ENCODE data around the gene CARS1.

Gene CARS1

GRCh38 chr11:3103076-3103475 lies 45.9 kb upstream of the CARS1 start:
- H3K27ac ChIP-seq (ENCODE audit: poor library complexity, severe bottlenecking): no peak overlapping the region
- no peaks in the 10 kb centered on the region for H3K27me3 ChIP-seq (ENCODE audit: insufficient read depth, poor library complexity, severe bottlenecking)
- H3K4me3 ChIP-seq (ENCODE audit: severe bottlenecking): no peak overlapping the region
- DNase-seq (ENCODE audit: low spot score): peak; percentile 48
- ATAC-seq (ENCODE audit: low read depth): no peak
- no peaks in the 10 kb centered on the region for H3K4me1 ChIP-seq (ENCODE audit: insufficient read depth, poor library complexity, severe bottlenecking)
- TF ChIP-seq CTCF (IDR thresholded peaks at IDR 0.05; ENCODE audit: poor library complexity, severe bottlenecking): no peak
- H3K9me3 ChIP-seq (ENCODE audit: severe bottlenecking): no peaks in the 10 kb centered on the region
- H3K36me3 ChIP-seq (ENCODE audit: low read depth): no peaks in the 10 kb centered on the region

- Histone ChIP-seq H3K27me3 (ENCODE audit: insufficient read depth, poor library complexity, severe bottlenecking) (no peaks in the 10 kb centered on the region), H3K27ac (ENCODE audit: poor library complexity, severe bottlenecking) (no peak overlapping the region), H3K4me1 (ENCODE audit: insufficient read depth, poor library complexity, severe bottlenecking) (no peaks in the 10 kb centered on the region), H3K9me3 (ENCODE audit: severe bottlenecking) (no peaks in the 10 kb centered on the region), H3K36me3 (ENCODE audit: low read depth) (no peaks in the 10 kb centered on the region), H3K4me3 (ENCODE audit: severe bottlenecking) (no peak overlapping the region)
- DNase-seq (ENCODE audit: low spot score) (no peak), ATAC-seq (ENCODE audit: low read depth) (no peak)
- TF ChIP-seq CTCF (IDR thresholded peaks at IDR 0.05; ENCODE audit: poor library complexity, severe bottlenecking): no peak
Measured at GRCh38 chr11:3102641-3102921, 45.4 kb upstream of the CARS1 start.

- ATAC-seq (ENCODE audit: low read depth) (no peak), DNase-seq (ENCODE audit: low spot score) (no peak)
- Histone ChIP-seq H3K36me3 (ENCODE audit: low read depth) (no peaks in the 10 kb centered on the region), H3K27ac (ENCODE audit: poor library complexity, severe bottlenecking) (no peak overlapping the region), H3K9me3 (ENCODE audit: severe bottlenecking) (no peaks in the 10 kb centered on the region), H3K27me3 (ENCODE audit: insufficient read depth, poor library complexity, severe bottlenecking) (no peaks in the 10 kb centered on the region), H3K4me1 (ENCODE audit: insufficient read depth, poor library complexity, severe bottlenecking) (no peaks in the 10 kb centered on the region), H3K4me3 (ENCODE audit: severe bottlenecking) (no peak overlapping the region)
- TF ChIP-seq CTCF (IDR thresholded peaks at IDR 0.05; ENCODE audit: poor library complexity, severe bottlenecking): no peak
Measured at GRCh38 chr11:3101921-3102640, 44.9 kb upstream of the CARS1 start.

- Histone ChIP-seq H3K27me3 (ENCODE audit: insufficient read depth, poor library complexity, severe bottlenecking) (no peaks in the 10 kb centered on the region), H3K36me3 (ENCODE audit: low read depth) (no peaks in the 10 kb centered on the region), H3K4me1 (ENCODE audit: insufficient read depth, poor library complexity, severe bottlenecking) (peaks cover 13% of the 10 kb centered on the region), H3K9me3 (ENCODE audit: severe bottlenecking) (no peaks in the 10 kb centered on the region), H3K4me3 (ENCODE audit: severe bottlenecking) (no peak overlapping the region), H3K27ac (ENCODE audit: poor library complexity, severe bottlenecking) (no peak overlapping the region)
- ATAC-seq (ENCODE audit: low read depth): no peak
- DNase-seq (ENCODE audit: low spot score): no peak
- no peak for TF ChIP-seq CTCF (IDR thresholded peaks at IDR 0.05; ENCODE audit: poor library complexity, severe bottlenecking)
Measured at GRCh38 chr11:3099178-3099577, 42.0 kb upstream of the CARS1 start.

- peaks cover 13% of the 10 kb centered on the region for H3K4me1 ChIP-seq (ENCODE audit: insufficient read depth, poor library complexity, severe bottlenecking)
- no peak overlapping the region for H3K4me3 ChIP-seq (ENCODE audit: severe bottlenecking)
- no peak for TF ChIP-seq CTCF (IDR thresholded peaks at IDR 0.05; ENCODE audit: poor library complexity, severe bottlenecking)
- no peaks in the 10 kb centered on the region for H3K9me3 ChIP-seq (ENCODE audit: severe bottlenecking)
- no peaks in the 10 kb centered on the region for H3K36me3 ChIP-seq (ENCODE audit: low read depth)
- no peak overlapping the region for H3K27ac ChIP-seq (ENCODE audit: poor library complexity, severe bottlenecking)
- ATAC-seq (ENCODE audit: low read depth) (no peak), DNase-seq (ENCODE audit: low spot score) (no peak)
- no peaks in the 10 kb centered on the region for H3K27me3 ChIP-seq (ENCODE audit: insufficient read depth, poor library complexity, severe bottlenecking)
Measured at GRCh38 chr11:3096909-3097530, 39.8 kb upstream of the CARS1 start.
